Neuronal stem cell (in vitro differentiated cells): ENCODE results near the gene CFAP68.

Source experiments
- DNase-seq: peaks from one replicate; pipeline ENCODE4 v3.0.0-alpha.2; 2013; ENCODE audit warnings: low spot score
- H2AFZ ChIP-seq: one replicate; pipeline ENCODE4 v1.6.1; 2013; ENCODE audit warnings: mild to moderate bottlenecking, low read length, inconsistent platforms
- H2AK5ac ChIP-seq: 2 replicates; pipeline ENCODE4 v1.6.1; 2013; ENCODE audit warnings: low read depth, mild to moderate bottlenecking, inconsistent platforms, low read length, moderate library complexity, mixed read lengths
- H2BK120ac ChIP-seq: 2 replicates; pipeline ENCODE4 v1.6.1; 2013; ENCODE audit warnings: low read depth, mild to moderate bottlenecking, inconsistent platforms, low read length, moderate library complexity, mixed read lengths
- H2BK12ac ChIP-seq: one replicate; pipeline ENCODE4 v1.6.1; 2013; ENCODE audit warnings: low read length, inconsistent platforms
- H2BK15ac ChIP-seq: 2 replicates; pipeline ENCODE4 v1.6.1; 2013; ENCODE audit warnings: mild to moderate bottlenecking, low read length, inconsistent platforms, mixed read lengths
- H2BK5ac ChIP-seq: one replicate; pipeline ENCODE4 v1.6.1; 2013; ENCODE audit warnings: inconsistent platforms, mild to moderate bottlenecking, low read length, moderate library complexity
- H3K14ac ChIP-seq: one replicate; pipeline ENCODE4 v1.6.1; 2013; ENCODE audit warnings: low read length, inconsistent platforms
- H3K18ac ChIP-seq: 2 replicates; pipeline ENCODE4 v1.6.1; 2013; ENCODE audit warnings: low read length, inconsistent platforms
- H3K23ac ChIP-seq: 2 replicates; pipeline ENCODE4 v1.6.1; 2013; ENCODE audit warnings: low read depth, mild to moderate bottlenecking, mixed read lengths, low read length, inconsistent platforms; ENCODE audit not compliant: poor library complexity
- H3K27ac ChIP-seq: replicated peaks from 3 replicates; pipeline ENCODE4 v1.5.1; 2013; ENCODE audit warnings: low read length, inconsistent platforms
- H3K27me3 ChIP-seq, 3 experiments: 2 replicates each; pipeline ENCODE4 v1.6.1; 2013; ENCODE audit warnings: low read length in 3 of 3, mild to moderate bottlenecking in 2 of 3, inconsistent platforms in 1 of 3, low read depth in 1 of 3, mixed read lengths in 1 of 3, moderate library complexity in 1 of 3; ENCODE audit not compliant: control insufficient read depth in 3 of 3, insufficient read depth in 3 of 3
- H3K36me3 ChIP-seq, 2 donors: replicated peaks in 1 of 2; 2 replicates each; pipeline ENCODE4 v1.6.1; 2013; ENCODE audit warnings: low read length in 2 of 2; ENCODE audit not compliant: control insufficient read depth in 2 of 2, insufficient read depth in 2 of 2
- H3K4ac ChIP-seq: 2 replicates; pipeline ENCODE4 v1.6.1; 2013; ENCODE audit warnings: inconsistent platforms, mild to moderate bottlenecking, low read length, moderate library complexity
- H3K4me1 ChIP-seq, 2 donors: 1 replicate in 1 of 2; 2 replicates in 1 of 2; pipeline ENCODE4 v1.6.1; 2013; ENCODE audit warnings: low read length in 2 of 2, low read depth in 1 of 2; ENCODE audit not compliant: control insufficient read depth in 2 of 2, insufficient read depth in 1 of 2
- H3K4me2 ChIP-seq: one replicate; pipeline ENCODE4 v1.6.1; 2013; ENCODE audit warnings: mild to moderate bottlenecking, low read length, inconsistent platforms; ENCODE audit not compliant: insufficient read depth, poor library complexity, severe bottlenecking
- H3K4me3 ChIP-seq, 2 donors: 2 replicates each; pipeline ENCODE4 v1.5.1; 2013; ENCODE audit warnings: low read length in 2 of 2, mild to moderate bottlenecking in 2 of 2, inconsistent platforms in 1 of 2, moderate library complexity in 1 of 2
- H3K79me1 ChIP-seq: one replicate; pipeline ENCODE4 v1.6.1; 2013; ENCODE audit warnings: low read depth, mild to moderate bottlenecking, inconsistent platforms, low read length, moderate library complexity
- H3K9ac ChIP-seq: one replicate; pipeline ENCODE4 v1.6.1; 2013; ENCODE audit warnings: mild to moderate bottlenecking, low read depth, low read length, inconsistent platforms; ENCODE audit not compliant: poor library complexity
- H3K9me3 ChIP-seq, 2 donors: replicated peaks in 1 of 2; 2 replicates each; pipeline versions ENCODE3 to v1.6.1; 2013; ENCODE audit warnings: low read length in 2 of 2, mild to moderate bottlenecking in 2 of 2, inconsistent platforms in 1 of 2, low read depth in 1 of 2, mixed read lengths in 1 of 2, moderate library complexity in 1 of 2; ENCODE audit not compliant: control insufficient read depth in 2 of 2, insufficient read depth in 1 of 2
- H4K8ac ChIP-seq: one replicate; pipeline ENCODE4 v1.6.1; 2013; ENCODE audit warnings: low read depth, mild to moderate bottlenecking, inconsistent platforms, low read length, moderate library complexity
- H4K91ac ChIP-seq: one replicate; pipeline ENCODE4 v1.6.1; 2013; ENCODE audit warnings: low read length, low read depth, mild to moderate bottlenecking, inconsistent platforms; ENCODE audit not compliant: poor library complexity
- WGBS, 2 donors: extraction: QIAGEN DNeasy Blood & Tissue Kit; methylation state at CpG; one replicate each; pipeline ENCODE4 v1.1.7; 2013; ENCODE audit warnings: missing lambda C conversion rate in 2 of 2, mixed read lengths in 1 of 2; ENCODE audit not compliant: insufficient read length in 2 of 2, insufficient replicate concordance in 1 of 2; ENCODE audit errors: extremely low coverage in 2 of 2; 5-methylcytosine and 5-hydroxymethylcytosine counted together

The CFAP68 gene

DNA sequence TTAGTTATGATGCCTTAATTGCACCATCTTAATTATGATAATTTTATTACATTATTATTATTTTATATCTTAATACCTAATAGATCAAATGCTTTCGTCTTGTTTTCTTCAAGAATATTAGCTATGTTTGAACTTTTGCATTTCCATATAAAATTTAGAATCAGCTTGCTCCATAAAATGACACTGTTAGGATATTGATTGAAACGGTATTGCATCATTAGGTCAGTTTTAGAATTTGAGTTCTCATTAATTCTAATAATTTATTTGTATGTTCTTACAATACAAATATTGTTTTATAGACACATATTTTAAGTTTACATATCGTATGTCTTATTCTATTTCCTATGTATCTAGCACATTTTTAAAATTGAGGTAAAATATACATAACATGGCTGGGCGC lies 6.7 kb downstream of the CFAP68 start:
- no peak overlapping the region for H3K27ac ChIP-seq
- no peak overlapping the region for H3K4ac ChIP-seq
- H3K4me2 ChIP-seq: no peak overlapping the region
- no peak overlapping the region for H3K18ac ChIP-seq
- H3K14ac ChIP-seq: no peak overlapping the region
- no peak overlapping the region for H2AK5ac ChIP-seq
- no peaks in the 10 kb centered on the region for H3K79me1 ChIP-seq
- H4K8ac ChIP-seq: no peak overlapping the region
- H2BK12ac ChIP-seq: no peak overlapping the region
- no peak overlapping the region for H2AFZ ChIP-seq
- H4K91ac ChIP-seq: no peak overlapping the region
- H3K4me3 ChIP-seq: no peak overlapping the region
- H3K36me3 ChIP-seq: peaks cover 0 to 2% of the 10 kb centered on the region in 2 donors
- no peak overlapping the region for H3K23ac ChIP-seq
- H3K4me1 ChIP-seq: no peaks in the 10 kb centered on the region
- H3K9ac ChIP-seq: no peak overlapping the region
- H2BK5ac ChIP-seq: no peak overlapping the region
- WGBS, 2 donors: no CpG with 5 or more reads among the region's 4 CpGs
- H2BK15ac ChIP-seq: no peak overlapping the region
- no peaks in the 10 kb centered on the region for H3K9me3 ChIP-seq
- H2BK120ac ChIP-seq: no peak overlapping the region
- no peaks in the 10 kb centered on the region for H3K27me3 ChIP-seq
- DNase-seq: no peak

- Histone ChIP-seq H3K27me3 (no peaks in the 10 kb centered on the region), H4K8ac (no peak overlapping the region), H2BK5ac (no peak overlapping the region), H3K4me2 (no peak overlapping the region), H2BK120ac (no peak overlapping the region), H3K4me1 (no peaks in the 10 kb centered on the region), H2BK12ac (no peak overlapping the region), H3K4me3 (no peak overlapping the region), H3K79me1 (no peaks in the 10 kb centered on the region), H4K91ac (no peak overlapping the region), H2AFZ (no peak overlapping the region), H3K23ac (no peak overlapping the region), H2AK5ac (no peak overlapping the region), H3K36me3 (peaks cover 0 to 2% of the 10 kb centered on the region in 2 donors), H3K27ac (no peak overlapping the region), H3K9me3 (no peaks in the 10 kb centered on the region), H3K9ac (no peak overlapping the region), H3K14ac (no peak overlapping the region), H3K4ac (no peak overlapping the region), H3K18ac (no peak overlapping the region), H2BK15ac (no peak overlapping the region)
- no CpG with 5 or more reads among the region's 2 CpGs for WGBS, 2 donors
- DNase-seq: no peak
Measured at GRCh38 chr11:111886844-111887243, 7.5 kb downstream of the CFAP68 start.

- Histone ChIP-seq H3K9me3 (no peaks in the 10 kb centered on the region), H3K4me3 (no peak overlapping the region), H3K4me2 (no peak overlapping the region), H4K91ac (no peak overlapping the region), H3K14ac (no peak overlapping the region), H3K36me3 (no peaks in the 10 kb centered on the region), H3K79me1 (no peaks in the 10 kb centered on the region), H4K8ac (no peak overlapping the region), H3K4ac (no peak overlapping the region), H3K27me3 (no peaks in the 10 kb centered on the region), H3K4me1 (no peaks in the 10 kb centered on the region), H2BK5ac (no peak overlapping the region), H2BK120ac (no peak overlapping the region), H3K23ac (no peak overlapping the region), H2BK15ac (no peak overlapping the region), H2AFZ (no peak overlapping the region), H3K27ac (no peak overlapping the region), H2AK5ac (no peak overlapping the region), H2BK12ac (no peak overlapping the region), H3K18ac (no peak overlapping the region), H3K9ac (no peak overlapping the region)
- no peak for DNase-seq
- WGBS, 2 donors: no CpG with 5 or more reads among the region's 2 CpGs
Measured at GRCh38 chr11:111905411-111905810, 26.1 kb downstream of the CFAP68 start.

DNA sequence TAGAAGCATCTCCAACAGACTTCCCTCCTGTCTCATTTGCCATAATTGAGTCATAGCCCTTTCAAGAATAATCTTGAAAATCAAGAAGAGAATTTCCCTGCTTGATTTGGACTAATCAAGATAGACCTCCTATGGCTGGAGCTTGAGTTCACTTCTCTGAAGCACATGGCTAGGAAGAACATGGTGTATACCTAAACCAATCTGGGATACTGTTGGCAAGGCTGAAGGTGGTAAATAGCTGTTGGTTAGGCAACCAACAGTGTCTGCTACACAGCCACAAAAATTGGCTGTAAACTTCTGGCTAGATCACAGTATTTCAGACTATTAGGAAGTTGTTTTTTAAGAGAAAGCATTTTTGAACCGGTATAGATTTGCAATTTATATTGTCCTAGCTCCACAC lies 27.3 kb downstream of the CFAP68 start:
- no peaks in the 10 kb centered on the region for H3K36me3 ChIP-seq
- no peak for DNase-seq
- no CpG with 5 or more reads among the region's 1 CpG for WGBS, 2 donors

More for the DNA sequence above, 27.3 kb downstream of the CFAP68 start:
- Histone ChIP-seq H2BK12ac (no peak overlapping the region), H4K91ac (no peak overlapping the region), H3K9ac (no peak overlapping the region), H2BK120ac (no peak overlapping the region), H3K27ac (no peak overlapping the region), H2BK5ac (no peak overlapping the region), H3K4me3 (no peak overlapping the region), H3K14ac (no peak overlapping the region), H3K79me1 (no peaks in the 10 kb centered on the region), H3K4ac (no peak overlapping the region), H3K4me2 (no peak overlapping the region), H3K23ac (no peak overlapping the region), H3K27me3 (no peaks in the 10 kb centered on the region), H3K9me3 (no peaks in the 10 kb centered on the region), H2AK5ac (no peak overlapping the region), H3K4me1 (peaks cover 0 to 3% of the 10 kb centered on the region in 2 donors), H4K8ac (no peak overlapping the region), H3K18ac (no peak overlapping the region), H2BK15ac (no peak overlapping the region), H2AFZ (peak overlapping the region; percentile 17)
